HFF-Myc (cell line): ENCODE results near the gene HOXB8.

Experiments
- DNase-seq: peaks from one replicate; pipeline ENCODE4 v3.0.0-alpha.2; 2011; ENCODE audit warnings: low read depth; ENCODE audit errors: extremely low read depth
- H3K4me3 ChIP-seq: replicated peaks from 2 replicates; pipeline ENCODE4 v1.5.1; 2011; ENCODE audit warnings: low read depth, mild to moderate bottlenecking, control low read depth, low read length
- TF ChIP-seq, protein P1 (sequence below): IDR thresholded peaks from 2 replicates; pipeline ENCODE4 v1.5.1; 2012; ENCODE audit warnings: mild to moderate bottlenecking, low read depth, low read length, control low read depth; ENCODE audit errors: missing control alignments

Gene HOXB8

DNA sequence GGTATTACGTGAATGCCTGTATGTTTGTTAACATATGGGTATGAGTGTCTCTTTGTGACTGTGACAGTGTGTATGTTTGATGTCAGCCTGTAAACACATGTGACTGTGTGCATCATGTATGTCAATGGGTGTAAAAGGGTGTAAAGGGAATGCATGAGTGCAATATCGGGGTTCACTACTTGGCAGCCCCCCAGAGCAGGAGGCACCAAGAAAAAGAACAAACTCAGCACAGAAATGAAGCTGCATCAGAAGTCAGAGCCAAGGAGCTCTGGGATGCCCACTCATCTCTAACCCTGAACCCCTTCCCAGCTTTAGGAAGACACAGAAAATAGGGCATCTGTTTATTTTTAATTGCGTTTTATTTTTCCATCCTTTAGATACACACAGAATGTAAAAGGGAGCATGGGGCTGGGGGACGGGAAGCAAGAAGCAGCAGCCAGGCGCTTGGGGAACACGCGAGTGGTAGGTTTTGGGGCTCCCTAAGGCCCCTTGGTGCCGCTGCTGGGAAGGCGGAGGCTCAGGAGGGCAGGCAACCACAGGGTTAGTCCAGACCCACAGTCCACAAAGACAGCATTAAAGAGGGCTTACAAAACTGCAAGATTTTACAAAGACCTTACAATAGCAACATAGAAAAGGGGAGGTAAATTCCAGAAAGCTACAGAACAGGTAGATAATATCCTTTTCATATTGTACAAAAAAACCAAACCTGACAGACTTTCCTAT lies 8.0 kb downstream of the HOXB8 start:
- no peak for DNase-seq
- H3K4me3 ChIP-seq = no peak overlapping the region
- TF ChIP-seq, protein P1, sequence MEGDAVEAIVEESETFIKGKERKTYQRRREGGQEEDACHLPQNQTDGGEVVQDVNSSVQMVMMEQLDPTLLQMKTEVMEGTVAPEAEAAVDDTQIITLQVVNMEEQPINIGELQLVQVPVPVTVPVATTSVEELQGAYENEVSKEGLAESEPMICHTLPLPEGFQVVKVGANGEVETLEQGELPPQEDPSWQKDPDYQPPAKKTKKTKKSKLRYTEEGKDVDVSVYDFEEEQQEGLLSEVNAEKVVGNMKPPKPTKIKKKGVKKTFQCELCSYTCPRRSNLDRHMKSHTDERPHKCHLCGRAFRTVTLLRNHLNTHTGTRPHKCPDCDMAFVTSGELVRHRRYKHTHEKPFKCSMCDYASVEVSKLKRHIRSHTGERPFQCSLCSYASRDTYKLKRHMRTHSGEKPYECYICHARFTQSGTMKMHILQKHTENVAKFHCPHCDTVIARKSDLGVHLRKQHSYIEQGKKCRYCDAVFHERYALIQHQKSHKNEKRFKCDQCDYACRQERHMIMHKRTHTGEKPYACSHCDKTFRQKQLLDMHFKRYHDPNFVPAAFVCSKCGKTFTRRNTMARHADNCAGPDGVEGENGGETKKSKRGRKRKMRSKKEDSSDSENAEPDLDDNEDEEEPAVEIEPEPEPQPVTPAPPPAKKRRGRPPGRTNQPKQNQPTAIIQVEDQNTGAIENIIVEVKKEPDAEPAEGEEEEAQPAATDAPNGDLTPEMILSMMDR = no peak

DNA sequence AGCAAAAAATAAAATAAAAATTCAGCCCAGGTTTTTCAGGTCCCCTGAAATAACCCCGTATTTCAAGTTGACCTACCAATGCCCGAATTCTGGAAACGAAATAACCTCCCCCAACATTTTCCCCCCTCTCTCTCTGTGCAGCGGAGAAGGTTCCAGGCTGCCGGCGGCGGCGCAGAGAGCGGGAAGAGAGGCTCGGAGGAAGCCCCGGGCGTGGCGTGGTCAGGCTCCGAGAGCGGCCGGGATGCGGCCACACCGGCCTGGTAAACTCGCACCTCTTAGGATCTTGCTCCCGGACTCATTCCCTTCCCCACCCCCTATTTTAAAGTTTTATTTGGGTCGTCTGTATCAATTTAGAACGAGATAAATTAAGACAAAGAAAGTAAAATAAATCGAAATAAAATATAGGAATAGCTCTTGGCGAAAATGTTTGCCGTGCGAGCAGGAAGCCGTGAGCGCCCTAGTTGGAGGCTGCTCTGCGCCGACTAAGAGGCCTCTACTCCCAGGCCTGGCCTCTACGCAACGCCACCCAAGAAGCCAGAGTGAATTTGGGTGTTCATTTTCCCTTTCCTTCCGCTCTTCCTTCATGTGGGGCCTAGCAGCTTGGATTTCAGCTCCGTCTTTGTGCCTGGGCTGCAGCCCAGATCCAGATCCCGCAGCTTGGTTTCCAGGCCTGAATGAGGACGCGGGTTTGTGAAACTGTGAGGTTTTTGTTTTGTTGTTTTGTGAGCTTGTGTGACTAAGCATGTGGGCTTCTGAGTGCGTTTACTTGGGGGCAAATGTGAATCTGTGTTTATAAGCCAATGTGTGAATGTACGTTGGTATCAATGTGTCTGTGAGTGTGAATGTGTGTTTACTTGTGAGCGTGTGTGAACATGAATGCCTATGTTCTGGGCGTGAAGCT lies 8.9 kb downstream of the HOXB8 start:
- TF ChIP-seq, protein P1 = no peak
- DNase-seq = no peak
- H3K4me3 ChIP-seq = no peak overlapping the region

DNA sequence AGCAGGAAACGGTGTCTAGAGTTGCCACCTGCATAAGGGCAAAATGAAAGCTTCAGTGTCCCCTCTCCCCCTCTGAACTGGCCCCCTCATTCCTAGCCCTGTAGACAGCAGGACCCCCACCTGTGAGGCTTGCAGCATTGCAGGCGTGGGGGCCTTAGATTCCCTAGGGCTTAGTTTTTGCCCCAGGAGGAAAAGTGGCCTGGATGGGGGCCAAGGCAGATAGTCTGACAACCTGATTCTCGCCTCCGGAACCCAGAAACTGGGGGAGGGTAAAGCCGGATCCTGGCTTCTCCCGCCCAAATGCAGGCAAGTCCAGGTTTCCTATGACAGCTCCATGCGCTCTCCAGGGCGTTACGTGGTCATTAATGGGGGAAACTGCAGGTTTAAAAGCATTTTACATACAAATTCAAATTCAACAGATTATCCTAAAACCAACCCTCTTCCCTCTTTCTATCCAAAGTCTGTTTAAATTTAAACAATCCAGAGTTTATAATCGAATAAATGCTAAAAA lies 9.6 kb downstream of the HOXB8 start:
- TF ChIP-seq, protein P1 = no peak
- H3K4me3 ChIP-seq = no peak overlapping the region
- no peak for DNase-seq

DNA sequence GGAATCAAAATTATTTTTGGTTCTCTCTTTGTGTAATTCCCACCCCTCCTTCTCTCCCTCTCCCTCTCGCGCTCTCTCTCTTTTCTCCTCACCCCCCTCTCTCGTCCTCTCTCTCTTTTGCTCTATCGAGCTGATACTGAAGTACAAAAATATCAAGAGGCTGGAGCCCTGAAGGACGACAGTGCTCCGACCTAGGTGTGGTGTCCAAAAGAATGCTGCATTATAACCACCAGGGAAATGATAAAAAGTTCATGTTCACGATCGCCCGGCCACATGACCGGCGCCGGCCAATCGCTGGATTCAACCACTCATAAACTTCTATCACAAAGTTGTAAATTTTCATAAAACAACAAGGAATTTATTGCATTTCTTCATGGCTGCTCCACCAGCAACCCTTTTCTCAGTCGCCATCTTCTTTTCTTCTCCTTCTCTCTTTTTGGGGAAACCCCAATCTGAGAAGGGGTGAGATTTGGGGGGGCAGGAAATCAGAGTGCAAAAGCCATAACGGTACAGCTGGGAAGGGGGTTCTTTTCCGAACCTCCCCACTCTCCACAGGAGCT lies 10.2 kb downstream of the HOXB8 start, which contains the start of gene HOXB6:
HOXB6 (minus strand) TSS at position 217 of the 560 bp plus-strand sequence. CDS start 6,836 bp downstream, outside the sequence.
- H3K4me3 ChIP-seq = no peak within 1 kb of the TSS

DNA sequence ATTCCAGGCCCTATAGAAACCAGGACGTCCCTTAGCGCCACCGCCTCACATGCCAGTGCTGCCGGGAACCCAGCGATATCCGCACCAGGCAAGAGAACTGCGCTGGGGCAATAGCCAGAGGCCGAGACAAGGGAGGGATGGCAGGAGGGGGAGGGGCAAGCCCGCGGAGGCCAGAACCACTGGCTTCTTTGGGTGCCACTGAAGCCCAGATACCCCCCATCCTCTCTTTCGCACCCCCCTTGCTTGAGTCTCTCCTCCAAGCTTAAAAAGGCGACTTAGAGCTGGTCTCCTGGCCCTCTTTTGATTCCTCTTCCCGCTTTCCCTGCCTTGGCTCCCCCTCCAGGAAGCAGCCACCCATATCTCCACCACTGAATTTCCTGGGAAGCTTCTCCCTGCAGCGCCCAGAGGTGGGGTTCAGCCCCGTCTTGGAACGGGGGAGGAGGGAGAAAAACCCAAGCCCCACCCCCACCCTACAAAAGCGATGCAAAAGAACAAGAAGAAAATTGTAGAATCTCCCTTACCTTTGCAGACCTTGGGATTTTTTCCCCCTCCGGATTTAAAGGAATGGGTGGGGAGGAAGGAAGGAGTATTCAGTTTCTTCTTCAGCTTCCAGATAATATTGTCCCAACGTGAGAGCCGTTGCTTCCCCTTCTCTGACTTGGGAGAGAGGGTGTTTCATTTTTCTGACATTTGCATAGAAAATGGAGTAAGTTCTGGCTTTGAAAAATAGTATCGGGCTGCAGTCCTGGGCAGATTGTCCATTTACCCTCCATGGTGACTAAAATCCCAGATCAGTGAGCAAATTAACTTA lies 10.9 kb downstream of the HOXB8 start:
- no peak overlapping the region for H3K4me3 ChIP-seq
- TF ChIP-seq, protein P1 = no peak
- DNase-seq = no peak

More for the DNA sequence above, 10.2 kb downstream of the HOXB8 start, which contains the start of gene HOXB6:
- no peak for DNase-seq
- TF ChIP-seq, protein P1 = no peak
